Activated CD4-positive, alpha-beta T cell treated with anti-CD3 and anti-CD28 coated beads for 36 hours (primary cell): ENCODE measurements around the gene CLEC2L. TPM values are rescaled to one million over a fixed set of nuclear protein-coding genes. Genes with fewer than 3 reads are reported as not detected.

ENCODE experiments used
- ATAC-seq: fragments of 200-7000 bp; cut with Tn5 transposase; one replicate; pipeline ENCODE4 v1.10.0; 2021; ENCODE audit warnings: mild to moderate bottlenecking, moderate library complexity
- CTCF ChIA-PET: fragments of 350-600 bp; sonication (Branson Sonifier 250); formaldehyde crosslinking; loops from one replicate; lab custom pipeline; 2021; ENCODE audit warnings: antibody characterized with exemption; lab: Charles Lee
- POLR2A ChIA-PET: fragments of 350-600 bp; sonication (Branson Sonifier 250); formaldehyde crosslinking; loops from one replicate; lab custom pipeline; 2021; ENCODE audit warnings: antibody characterized with exemption, inconsistent platforms; lab: Charles Lee
- DNase-seq: peaks from one replicate; pipeline ENCODE4 v3.0.0-alpha.2; 2020
- H3K27ac Mint-ChIP-seq: one replicate; pipeline ENCODE4 v1.8.0; 2021; ENCODE audit warnings: mixed read lengths
- H3K27me3 Mint-ChIP-seq: one replicate; pipeline ENCODE4 v1.8.0; 2021; ENCODE audit warnings: mixed read lengths
- H3K36me3 Mint-ChIP-seq: one replicate; pipeline ENCODE4 v1.8.0; 2021; ENCODE audit warnings: low read depth, mixed read lengths
- H3K4me1 Mint-ChIP-seq: one replicate; pipeline ENCODE4 v1.8.0; 2021; ENCODE audit warnings: mixed read lengths
- H3K4me3 Mint-ChIP-seq: one replicate; pipeline ENCODE4 v1.8.0; 2021; ENCODE audit warnings: mild to moderate bottlenecking, moderate library complexity, mixed read lengths
- H3K9me3 Mint-ChIP-seq: one replicate; pipeline ENCODE4 v1.8.0; 2021; ENCODE audit warnings: low read depth, mixed read lengths
- intact Hi-C, 2 experiments: fragments of 100-400 bp; cut with DNase I in 1 of 2; cut with micrococcal nuclease in 1 of 2; formaldehyde crosslinking; loops; one replicate each; pipeline versions ENCODE4 v1.14.2 to v1.15.1; 2022 to 2024; cut with DNase I, micrococcal nuclease
- total RNA-seq, 2 experiments: library from RNA; stranded (reverse); gene quantifications; one replicate each; pipeline ENCODE4 v1.2.3, GENCODE V29; 2021

CLEC2L gene
- total RNA-seq, 2 experiments from 2014 or later, result not detected

- Mint-ChIP-seq H3K4me1 (peaks cover 2% of the 10 kb centered on the region), H3K9me3 (no peaks in the 10 kb centered on the region), H3K27ac (no peak overlapping the region), H3K27me3 (peaks cover 5% of the 10 kb centered on the region), H3K36me3 (no peaks in the 10 kb centered on the region), H3K4me3 (no peak overlapping the region)
- ATAC-seq, result no peak
- ChIA-PET CTCF (no interaction called here), POLR2A (no interaction called here)
- no peak for DNase-seq
- intact Hi-C loops, result no loop called here
Measured at GRCh38 chr7:139560199-139560598, 36.7 kb downstream of the CLEC2L start.

- H3K4me3 Mint-ChIP-seq, result no peak overlapping the region
- H3K4me1 Mint-ChIP-seq, result peaks cover 4% of the 10 kb centered on the region
Measured at GRCh38 chr7:139560678-139561077, 37.2 kb downstream of the CLEC2L start.

GRCh38 chr7:139562491-139562890, 39.0 kb downstream of the CLEC2L start:
- CTCF ChIA-PET, result no interaction called here
- Mint-ChIP-seq H3K9me3 (no peaks in the 10 kb centered on the region), H3K4me1 (peaks cover 12% of the 10 kb centered on the region), H3K4me3 (no peak overlapping the region), H3K27me3 (peaks cover 5% of the 10 kb centered on the region), H3K27ac (no peak overlapping the region), H3K36me3 (peaks cover 2% of the 10 kb centered on the region)
- POLR2A ChIA-PET, result no interaction called here
- no peak for DNase-seq
- intact Hi-C loops, result no loop called here
- ATAC-seq, result no peak

More at GRCh38 chr7:139560678-139561077, 37.2 kb downstream of the CLEC2L start:
- Mint-ChIP-seq H3K27ac (no peak overlapping the region), H3K9me3 (no peaks in the 10 kb centered on the region), H3K27me3 (peaks cover 5% of the 10 kb centered on the region), H3K36me3 (no peaks in the 10 kb centered on the region)
- DNase-seq (no peak), ATAC-seq (no peak)
- CTCF ChIA-PET, result no interaction called here
- intact Hi-C loops, result no loop called here
- POLR2A ChIA-PET, result no interaction called here

GRCh38 chr7:139562961-139563565, 39.6 kb downstream of the CLEC2L start:
- peaks cover 12% of the 10 kb centered on the region for H3K4me1 Mint-ChIP-seq
- H3K4me3 Mint-ChIP-seq, result no peak overlapping the region
- peaks cover 6% of the 10 kb centered on the region for H3K36me3 Mint-ChIP-seq
- ChIA-PET CTCF (no interaction called here), POLR2A (no interaction called here)
- ATAC-seq, result no peak
- no peaks in the 10 kb centered on the region for H3K9me3 Mint-ChIP-seq
- peaks cover 2% of the 10 kb centered on the region for H3K27me3 Mint-ChIP-seq
- H3K27ac Mint-ChIP-seq, result no peak overlapping the region
- no peak for DNase-seq
- intact Hi-C loops, result no loop called here

GRCh38 chr7:139563856-139564255, 40.4 kb downstream of the CLEC2L start:
- Mint-ChIP-seq H3K27me3 (peaks cover 2% of the 10 kb centered on the region), H3K36me3 (peaks cover 10% of the 10 kb centered on the region), H3K27ac (no peak overlapping the region), H3K9me3 (no peaks in the 10 kb centered on the region), H3K4me3 (no peak overlapping the region), H3K4me1 (peaks cover 12% of the 10 kb centered on the region)
- intact Hi-C loops, result no loop called here
- DNase-seq (no peak), ATAC-seq (no peak)
- CTCF ChIA-PET, result no interaction called here
- POLR2A ChIA-PET, result no interaction called here

- peaks cover 16% of the 10 kb centered on the region for H3K36me3 Mint-ChIP-seq
- CTCF ChIA-PET, result interaction anchor here (2.3 kb wide), 1 partner anchor 36 kb away, joined by 6 read pairs; no protein-coding TSS in a partner anchor
- no peak overlapping the region for H3K4me3 Mint-ChIP-seq
- DNase-seq, result no peak
- H3K27ac Mint-ChIP-seq, result no peak overlapping the region
- no peak for ATAC-seq
- peaks cover 12% of the 10 kb centered on the region for H3K4me1 Mint-ChIP-seq
- POLR2A ChIA-PET, result no interaction called here
- intact Hi-C loops, result no loop called here
- H3K9me3 Mint-ChIP-seq, result no peaks in the 10 kb centered on the region
- no peaks in the 10 kb centered on the region for H3K27me3 Mint-ChIP-seq
Measured at GRCh38 chr7:139566075-139566474, 42.6 kb downstream of the CLEC2L start.

- H3K9me3 Mint-ChIP-seq, result no peaks in the 10 kb centered on the region
Measured at GRCh38 chr7:139566736-139567646, 43.5 kb downstream of the CLEC2L start.

GRCh38 chr7:139567647-139568345, 44.3 kb downstream of the CLEC2L start:
- CTCF ChIA-PET, result no interaction called here
- ATAC-seq (no peak), DNase-seq (no peak)
- H3K36me3 Mint-ChIP-seq, result peaks cover 16% of the 10 kb centered on the region
- H3K4me3 Mint-ChIP-seq, result no peak overlapping the region
- intact Hi-C loops, result no loop called here
- POLR2A ChIA-PET, result no interaction called here
- no peaks in the 10 kb centered on the region for H3K9me3 Mint-ChIP-seq
- H3K27me3 Mint-ChIP-seq, result no peaks in the 10 kb centered on the region
- H3K4me1 Mint-ChIP-seq, result peaks cover 12% of the 10 kb centered on the region
- no peak overlapping the region for H3K27ac Mint-ChIP-seq

More at GRCh38 chr7:139566736-139567646, 43.5 kb downstream of the CLEC2L start:
- intact Hi-C loops, result no loop called here
- CTCF ChIA-PET, result interaction anchor here (2.3 kb wide), 1 partner anchor 35 kb away, joined by 6 read pairs; no protein-coding TSS in a partner anchor
- POLR2A ChIA-PET, result no interaction called here
- no peak overlapping the region for H3K27ac Mint-ChIP-seq
- no peaks in the 10 kb centered on the region for H3K27me3 Mint-ChIP-seq
- DNase-seq (no peak), ATAC-seq (no peak)
- H3K4me3 Mint-ChIP-seq, result no peak overlapping the region
- peaks cover 16% of the 10 kb centered on the region for H3K36me3 Mint-ChIP-seq
- H3K4me1 Mint-ChIP-seq, result peaks cover 12% of the 10 kb centered on the region

GRCh38 chr7:139568346-139568675, 44.8 kb downstream of the CLEC2L start:
- no peaks in the 10 kb centered on the region for H3K27me3 Mint-ChIP-seq
- CTCF ChIA-PET, result no interaction called here
- POLR2A ChIA-PET, result interaction anchor here (0.6 kb wide), 1 partner anchor 584 kb away, joined by 3 read pairs; no protein-coding TSS in a partner anchor
- intact Hi-C loops, result no loop called here
- H3K9me3 Mint-ChIP-seq, result no peaks in the 10 kb centered on the region
- H3K27ac Mint-ChIP-seq, result no peak overlapping the region
- ATAC-seq (no peak), DNase-seq (no peak)
- H3K36me3 Mint-ChIP-seq, result peaks cover 20% of the 10 kb centered on the region
- H3K4me3 Mint-ChIP-seq, result no peak overlapping the region
- peaks cover 12% of the 10 kb centered on the region for H3K4me1 Mint-ChIP-seq

GRCh38 chr7:139568813-139569490, 45.5 kb downstream of the CLEC2L start:
- ChIA-PET POLR2A (interaction anchor here (0.6 kb wide), 2 partner anchors 32 to 584 kb away, joined by 3 read pairs; no protein-coding TSS in a partner anchor), CTCF (interaction anchor here (0.6 kb wide), 1 partner anchor 59 kb away, joined by 3 read pairs; no protein-coding TSS in a partner anchor)
- DNase-seq (no peak), ATAC-seq (no peak)
- intact Hi-C loops, result no loop called here
- Mint-ChIP-seq H3K4me3 (no peak overlapping the region), H3K9me3 (no peaks in the 10 kb centered on the region), H3K27me3 (no peaks in the 10 kb centered on the region), H3K36me3 (peaks cover 21% of the 10 kb centered on the region), H3K4me1 (peaks cover 12% of the 10 kb centered on the region), H3K27ac (no peak overlapping the region)

- CTCF ChIA-PET, result interaction anchor here (1.3 kb wide), 1 partner anchor 20 kb away, joined by 3 read pairs; no protein-coding TSS in a partner anchor
- POLR2A ChIA-PET, result no interaction called here
- peaks cover 10% of the 10 kb centered on the region for H3K4me1 Mint-ChIP-seq
- no peak overlapping the region for H3K27ac Mint-ChIP-seq
- H3K9me3 Mint-ChIP-seq, result no peaks in the 10 kb centered on the region
- ATAC-seq (no peak), DNase-seq (no peak)
- no peak overlapping the region for H3K4me3 Mint-ChIP-seq
- intact Hi-C loops, result no loop called here
- no peaks in the 10 kb centered on the region for H3K27me3 Mint-ChIP-seq
- peaks cover 22% of the 10 kb centered on the region for H3K36me3 Mint-ChIP-seq
Measured at GRCh38 chr7:139570119-139570518, 46.6 kb downstream of the CLEC2L start.
